GM18502 (cell line): ENCODE results near the gene BAZ1B.
"Not testable (repeated sequence)": the region's sequence is repeated elsewhere in the genome, so short reads cannot be mapped to it uniquely, and the experiment has no call there.

Experiments
- ATAC-seq: cut with Tn5 transposase; IDR thresholded peaks from one replicate; pipeline ENCODE4 v1.9.1; 2021; ENCODE audit warnings: mild to moderate bottlenecking; ENCODE audit not compliant: unreplicated experiment, poor library complexity

BAZ1B gene

GRCh38 chr7:73448609-73449008, 73.5 kb downstream of the BAZ1B start:
- ATAC-seq = no peak

- no peak for ATAC-seq
Measured at GRCh38 chr7:73447121-73447733, 74.9 kb downstream of the BAZ1B start.

GRCh38 chr7:73446682-73447081, 75.4 kb downstream of the BAZ1B start:
- ATAC-seq = no peak

GRCh38 chr7:73443548-73444255, 78.4 kb downstream of the BAZ1B start:
- no peak for ATAC-seq

GRCh38 chr7:73442903-73443500, 79.1 kb downstream of the BAZ1B start:
- ATAC-seq = no peak

GRCh38 chr7:73442222-73442902, 79.7 kb downstream of the BAZ1B start:
- ATAC-seq = no peak

GRCh38 chr7:73439410-73439704, 82.7 kb downstream of the BAZ1B start:
- no peak for ATAC-seq

- ATAC-seq = no peak
Measured at GRCh38 chr7:73438547-73439409, 83.3 kb downstream of the BAZ1B start.

GRCh38 chr7:73437621-73438416, 84.3 kb downstream of the BAZ1B start:
- ATAC-seq = no peak

- no peak for ATAC-seq
Measured at GRCh38 chr7:73437091-73437490, 85.0 kb downstream of the BAZ1B start.

GRCh38 chr7:73436031-73436929, 85.8 kb downstream of the BAZ1B start:
- ATAC-seq = no peak

GRCh38 chr7:73435471-73436009, 86.6 kb downstream of the BAZ1B start:
- ATAC-seq = no peak

- no peak for ATAC-seq
Measured at GRCh38 chr7:73434701-73435069, 87.4 kb downstream of the BAZ1B start.

- ATAC-seq = peak; percentile 27
Measured at GRCh38 chr7:73433924-73434700, 88.0 kb downstream of the BAZ1B start.

- ATAC-seq = no peak
Measured at GRCh38 chr7:73432676-73433075, 89.4 kb downstream of the BAZ1B start.

GRCh38 chr7:73431041-73431835, 90.9 kb downstream of the BAZ1B start:
- no peak for ATAC-seq

- not testable (repeated sequence) for ATAC-seq
Measured at GRCh38 chr7:73430540-73430939, 91.6 kb downstream of the BAZ1B start.
